ENCODE results near the gene CDK15.

GRCh38 chr2:201807452-201807999 lies 1.2 kb downstream of the CDK15 start:
- TF ChIP-seq POLR2AphosphoS5 (IDR thresholded peaks at IDR 0.05; ENCODE audit: borderline replicate concordance, low read depth, low read length), result no peak
- no peak for TF ChIP-seq EZH2 (IDR thresholded peaks at IDR 0.05)
- TF ChIP-seq FOXP2 (optimal IDR thresholded peaks at IDR 0.05; ENCODE audit: control extremely low read depth, extremely low read length, insufficient read depth), result no peak
